Measurements from ENCODE around the gene ATXN1.

Gene ATXN1

DNA sequence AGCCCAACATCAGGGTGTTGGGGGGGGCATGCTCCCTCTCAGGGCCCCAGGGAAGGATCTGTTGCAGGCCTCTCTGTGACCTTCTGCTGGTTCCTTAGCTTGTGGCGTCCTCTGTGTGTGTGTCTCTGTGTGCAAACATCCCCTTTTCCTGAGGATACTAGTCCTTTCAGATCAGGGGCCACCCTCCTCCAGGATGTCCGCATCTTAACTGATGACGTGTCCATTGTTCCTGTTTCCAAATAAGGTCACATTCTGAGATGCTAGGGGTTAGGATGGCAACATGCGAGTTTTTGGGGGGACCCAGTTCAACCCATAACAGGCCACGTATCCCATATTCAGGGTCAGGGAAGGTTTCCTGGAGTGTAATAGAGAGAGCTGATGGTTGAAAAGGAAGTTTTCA is 482.0 kb downstream of the ATXN1 start:
- Histone ChIP-seq H4K8ac (ENCODE audit: low read depth, low read length) (no peak overlapping the region), H3K27me3 (ENCODE audit: insufficient read depth, low read length, poor library complexity) (no peaks in the 10 kb centered on the region), H2AK5ac (ENCODE audit: low read length) (no peak overlapping the region), H3K23ac (ENCODE audit: low read length) (no peak overlapping the region), H3K27ac (ENCODE audit: low read depth, low read length) (no peak overlapping the region), H3K79me1 (ENCODE audit: low read length) (no peaks in the 10 kb centered on the region), H3K4me1 (ENCODE audit: control insufficient read depth, low read depth, low read length) (peaks cover 2% of the 10 kb centered on the region), H3K4ac (ENCODE audit: low read depth, low read length) (no peak overlapping the region), H2BK120ac (ENCODE audit: low read depth, low read length) (no peak overlapping the region), H3K4me3 (ENCODE audit: low read length) (no peak overlapping the region), H4K5ac (ENCODE audit: low read length) (no peak overlapping the region), H3K4me2 (ENCODE audit: low read length) (no peak overlapping the region), H3K56ac (ENCODE audit: low read length) (no peak overlapping the region), H3K18ac (ENCODE audit: low read length) (no peak overlapping the region), H2BK5ac (ENCODE audit: low read length) (no peak overlapping the region), H3K9ac (ENCODE audit: low read length) (no peak overlapping the region), H3K79me2 (ENCODE audit: control insufficient read depth, insufficient read depth, low read length) (no peaks in the 10 kb centered on the region), H3K36me3 (ENCODE audit: control insufficient read depth, insufficient read depth, low read length) (no peaks in the 10 kb centered on the region), H2BK15ac (replicated peaks; ENCODE audit: low read depth) (no peak overlapping the region)
- DNase-seq: no peak
- no CpG with 5 or more reads among the region's 5 CpGs for WGBS (ENCODE audit: extremely low coverage, insufficient coverage, low lambda C conversion rate)

GRCh38 chr6:16278750-16279149 is 482.5 kb downstream of the ATXN1 start:
- H3K18ac ChIP-seq (ENCODE audit: low read length): no peak overlapping the region
- H3K36me3 ChIP-seq (ENCODE audit: control insufficient read depth, insufficient read depth, low read length): no peaks in the 10 kb centered on the region
- no peak for DNase-seq
- no peak overlapping the region for H2BK120ac ChIP-seq (ENCODE audit: low read depth, low read length)
- H4K5ac ChIP-seq (ENCODE audit: low read length): no peak overlapping the region
- no peak overlapping the region for H3K4me3 ChIP-seq (ENCODE audit: low read length)
- H3K27ac ChIP-seq (ENCODE audit: low read depth, low read length): no peak overlapping the region
- no peak overlapping the region for H3K56ac ChIP-seq (ENCODE audit: low read length)
- H3K9ac ChIP-seq (ENCODE audit: low read length): no peak overlapping the region
- H2BK15ac ChIP-seq (replicated peaks; ENCODE audit: low read depth): no peak overlapping the region
- no peaks in the 10 kb centered on the region for H3K79me2 ChIP-seq (ENCODE audit: control insufficient read depth, insufficient read depth, low read length)
- H3K4ac ChIP-seq (ENCODE audit: low read depth, low read length): no peak overlapping the region
- H3K23ac ChIP-seq (ENCODE audit: low read length): no peak overlapping the region
- no peak overlapping the region for H4K8ac ChIP-seq (ENCODE audit: low read depth, low read length)
- no peaks in the 10 kb centered on the region for H3K79me1 ChIP-seq (ENCODE audit: low read length)
- no peak overlapping the region for H3K4me2 ChIP-seq (ENCODE audit: low read length)
- peaks cover 2% of the 10 kb centered on the region for H3K4me1 ChIP-seq (ENCODE audit: control insufficient read depth, low read depth, low read length)
- no peak overlapping the region for H2BK5ac ChIP-seq (ENCODE audit: low read length)
- H2AK5ac ChIP-seq (ENCODE audit: low read length): no peak overlapping the region
- H3K27me3 ChIP-seq (ENCODE audit: insufficient read depth, low read length, poor library complexity): no peaks in the 10 kb centered on the region
- WGBS (ENCODE audit: extremely low coverage, insufficient coverage, low lambda C conversion rate): no CpG with 5 or more reads among the region's 9 CpGs

DNA sequence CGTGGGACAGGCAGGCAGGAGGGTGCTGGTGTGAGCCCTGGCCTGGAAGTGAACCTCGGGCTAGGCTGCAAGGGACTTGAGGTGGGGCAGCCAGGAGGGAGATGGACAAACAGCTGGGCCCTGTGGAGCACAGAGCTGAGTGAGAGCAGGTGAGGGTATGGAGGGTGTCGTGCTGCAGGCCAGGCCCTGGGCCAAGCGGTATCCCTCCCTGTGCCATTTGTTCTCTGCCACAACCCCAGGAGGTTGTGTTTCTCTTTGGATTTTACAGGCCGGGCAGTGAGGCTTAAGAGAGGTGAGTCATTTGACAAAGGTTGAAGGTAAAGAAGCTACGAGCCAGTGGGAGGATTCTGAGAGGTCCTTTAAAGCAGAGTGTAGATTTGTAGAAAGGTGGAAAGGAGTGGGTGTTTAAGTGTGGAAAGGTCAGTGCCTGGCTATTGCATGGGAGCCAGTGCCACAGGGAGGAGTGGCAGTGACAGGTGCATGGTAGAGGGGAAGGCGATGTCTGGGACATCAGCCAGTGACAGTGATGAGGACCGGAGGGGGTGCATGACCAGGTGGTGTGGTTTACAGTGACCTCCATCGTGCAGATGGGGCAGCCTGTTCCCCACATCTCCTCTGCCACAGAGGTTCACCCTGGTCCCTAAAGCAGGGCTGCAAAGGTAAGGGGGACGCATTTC is 483.1 kb downstream of the ATXN1 start:
- no peak for DNase-seq
- H2BK15ac ChIP-seq (replicated peaks; ENCODE audit: low read depth): no peak overlapping the region
- H2BK5ac ChIP-seq (ENCODE audit: low read length): no peak overlapping the region
- H2BK120ac ChIP-seq (ENCODE audit: low read depth, low read length): no peak overlapping the region
- no peaks in the 10 kb centered on the region for H3K27me3 ChIP-seq (ENCODE audit: insufficient read depth, low read length, poor library complexity)
- no peak overlapping the region for H3K9ac ChIP-seq (ENCODE audit: low read length)
- H3K18ac ChIP-seq (ENCODE audit: low read length): no peak overlapping the region
- peaks cover 2% of the 10 kb centered on the region for H3K4me1 ChIP-seq (ENCODE audit: control insufficient read depth, low read depth, low read length)
- H2AK5ac ChIP-seq (ENCODE audit: low read length): no peak overlapping the region
- peak overlapping the region; percentile 51 for H3K56ac ChIP-seq (ENCODE audit: low read length)
- no peaks in the 10 kb centered on the region for H3K36me3 ChIP-seq (ENCODE audit: control insufficient read depth, insufficient read depth, low read length)
- H3K79me1 ChIP-seq (ENCODE audit: low read length): no peaks in the 10 kb centered on the region
- no peaks in the 10 kb centered on the region for H3K79me2 ChIP-seq (ENCODE audit: control insufficient read depth, insufficient read depth, low read length)
- H3K4me2 ChIP-seq (ENCODE audit: low read length): no peak overlapping the region
- H3K4ac ChIP-seq (ENCODE audit: low read depth, low read length): no peak overlapping the region
- H3K27ac ChIP-seq (ENCODE audit: low read depth, low read length): no peak overlapping the region
- no peak overlapping the region for H3K4me3 ChIP-seq (ENCODE audit: low read length)
- H4K8ac ChIP-seq (ENCODE audit: low read depth, low read length): no peak overlapping the region
- no peak overlapping the region for H4K5ac ChIP-seq (ENCODE audit: low read length)
- H3K23ac ChIP-seq (ENCODE audit: low read length): no peak overlapping the region
- WGBS (ENCODE audit: extremely low coverage, insufficient coverage, low lambda C conversion rate): no CpG with 5 or more reads among the region's 10 CpGs

GRCh38 chr6:16277101-16277981 is 483.9 kb downstream of the ATXN1 start:
- Histone ChIP-seq H3K27ac (ENCODE audit: low read depth, low read length) (peak overlapping the region; percentile 18), H3K36me3 (ENCODE audit: control insufficient read depth, insufficient read depth, low read length) (no peaks in the 10 kb centered on the region)
- DNase-seq: peak; percentile 97

DNA sequence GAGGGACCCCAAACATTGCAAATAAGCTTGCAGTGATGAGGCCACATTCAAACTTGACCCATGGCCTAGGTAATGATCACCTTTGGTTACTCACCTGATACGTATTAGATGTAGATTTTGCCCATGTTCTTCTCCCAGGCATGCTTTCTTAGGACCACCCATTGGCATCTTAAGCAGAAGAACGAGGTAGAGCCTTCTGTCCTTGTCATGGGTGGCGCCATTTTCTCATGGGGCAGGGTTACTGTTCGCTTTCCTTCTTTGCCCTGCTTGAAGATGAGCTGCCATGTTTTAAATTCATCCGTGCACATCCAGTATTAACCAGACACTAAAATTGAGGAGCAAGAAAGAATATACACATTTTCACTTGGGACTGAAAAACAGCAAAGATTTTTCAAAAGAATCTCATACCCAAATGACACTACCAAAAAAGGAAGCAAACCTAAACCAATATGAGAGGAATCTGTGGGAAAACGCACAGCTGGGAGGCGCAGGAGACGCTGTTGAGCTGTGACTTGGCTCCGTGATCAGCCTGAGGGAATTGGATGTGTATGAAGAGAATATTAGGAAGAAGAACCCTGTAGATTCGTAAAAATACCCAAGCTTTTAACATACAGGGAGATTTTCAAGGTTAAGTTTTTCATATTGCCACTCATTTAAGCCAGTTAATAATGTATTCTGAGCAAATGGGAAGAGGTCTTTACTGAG is 486.2 kb downstream of the ATXN1 start:
- no peak for DNase-seq
- Histone ChIP-seq H2AK5ac (ENCODE audit: low read length) (peak overlapping the region; percentile 45), H3K79me2 (ENCODE audit: control insufficient read depth, insufficient read depth, low read length) (no peaks in the 10 kb centered on the region), H3K4me3 (ENCODE audit: low read length) (no peak overlapping the region), H3K4me2 (ENCODE audit: low read length) (no peak overlapping the region), H4K8ac (ENCODE audit: low read depth, low read length) (no peak overlapping the region), H3K56ac (ENCODE audit: low read length) (no peak overlapping the region), H2BK120ac (ENCODE audit: low read depth, low read length) (no peak overlapping the region), H4K5ac (ENCODE audit: low read length) (no peak overlapping the region), H3K18ac (ENCODE audit: low read length) (no peak overlapping the region), H3K36me3 (ENCODE audit: control insufficient read depth, insufficient read depth, low read length) (no peaks in the 10 kb centered on the region), H2BK15ac (replicated peaks; ENCODE audit: low read depth) (no peak overlapping the region), H3K27ac (ENCODE audit: low read depth, low read length) (no peak overlapping the region), H2BK5ac (ENCODE audit: low read length) (no peak overlapping the region), H3K23ac (ENCODE audit: low read length) (no peak overlapping the region), H3K9ac (ENCODE audit: low read length) (no peak overlapping the region), H3K27me3 (ENCODE audit: insufficient read depth, low read length, poor library complexity) (no peaks in the 10 kb centered on the region), H3K4me1 (ENCODE audit: control insufficient read depth, low read depth, low read length) (peaks cover 2% of the 10 kb centered on the region), H3K4ac (ENCODE audit: low read depth, low read length) (no peak overlapping the region), H3K79me1 (ENCODE audit: low read length) (no peaks in the 10 kb centered on the region)
- WGBS (ENCODE audit: extremely low coverage, insufficient coverage, low lambda C conversion rate): no CpG with 5 or more reads among the region's 10 CpGs

More at GRCh38 chr6:16277101-16277981, 483.9 kb downstream of the ATXN1 start:
- no peaks in the 10 kb centered on the region for H3K79me1 ChIP-seq (ENCODE audit: low read length)
- H2BK15ac ChIP-seq (replicated peaks; ENCODE audit: low read depth): no peak overlapping the region
- no peak overlapping the region for H3K4ac ChIP-seq (ENCODE audit: low read depth, low read length)
- peak overlapping the region; percentile 51 for H3K56ac ChIP-seq (ENCODE audit: low read length)
- H3K18ac ChIP-seq (ENCODE audit: low read length): peak overlapping the region; percentile 29
- no peak overlapping the region for H4K8ac ChIP-seq (ENCODE audit: low read depth, low read length)
- no peak overlapping the region for H2AK5ac ChIP-seq (ENCODE audit: low read length)
- H3K4me2 ChIP-seq (ENCODE audit: low read length): no peak overlapping the region
- no CpG with 5 or more reads among the region's 18 CpGs for WGBS (ENCODE audit: extremely low coverage, insufficient coverage, low lambda C conversion rate)
- H3K23ac ChIP-seq (ENCODE audit: low read length): no peak overlapping the region
- peaks cover 2% of the 10 kb centered on the region for H3K4me1 ChIP-seq (ENCODE audit: control insufficient read depth, low read depth, low read length)
- H4K5ac ChIP-seq (ENCODE audit: low read length): no peak overlapping the region
- H3K27me3 ChIP-seq (ENCODE audit: insufficient read depth, low read length, poor library complexity): no peaks in the 10 kb centered on the region
- H2BK120ac ChIP-seq (ENCODE audit: low read depth, low read length): no peak overlapping the region
- no peak overlapping the region for H2BK5ac ChIP-seq (ENCODE audit: low read length)
- no peaks in the 10 kb centered on the region for H3K79me2 ChIP-seq (ENCODE audit: control insufficient read depth, insufficient read depth, low read length)
- no peak overlapping the region for H3K4me3 ChIP-seq (ENCODE audit: low read length)
- peak overlapping the region; percentile 32 for H3K9ac ChIP-seq (ENCODE audit: low read length)
